MG63 (cell line): ENCODE data around the gene TBCC. TPM values are rescaled to one million over a fixed set of nuclear protein-coding genes. Genes with fewer than 3 reads are reported as not detected.

ENCODE experiments used
- DNase-seq: peaks from one replicate; pipeline ENCODE4 v3.0.0-alpha.2; 2020
- H3K27me3 ChIP-seq: fragments of 250-450 bp; sonication (Bioruptor Pico); 2 replicates; pipeline ENCODE4 v1.5.1; 2020; ENCODE audit warnings: mild to moderate bottlenecking, moderate library complexity
- H3K36me3 ChIP-seq: fragments of 250-450 bp; sonication (Bioruptor Pico); 2 replicates; pipeline ENCODE4 v1.5.1; 2020; ENCODE audit warnings: mild to moderate bottlenecking, moderate library complexity
- H3K4me3 ChIP-seq: fragments of 250-450 bp; sonication (Bioruptor Pico); 2 replicates; pipeline ENCODE4 v1.5.1; 2020; ENCODE audit warnings: mild to moderate bottlenecking, moderate library complexity
- H3K9me3 ChIP-seq: fragments of 250-450 bp; sonication (Bioruptor Pico); 2 replicates; pipeline ENCODE4 v1.5.1; 2020; ENCODE audit warnings: mild to moderate bottlenecking, moderate library complexity
- total RNA-seq: library from RNA; depleted of rRNA; stranded (reverse); fragments of >200 nt; shearing (Covaris generic); gene quantifications from 2 replicates; pipeline ENCODE4 v1.2.3, GENCODE V29; 2014; ENCODE audit warnings: low replicate concordance; rRNA removed

TBCC gene
- 29.2 and 37.5 TPM in 2 replicates for total RNA-seq

DNA sequence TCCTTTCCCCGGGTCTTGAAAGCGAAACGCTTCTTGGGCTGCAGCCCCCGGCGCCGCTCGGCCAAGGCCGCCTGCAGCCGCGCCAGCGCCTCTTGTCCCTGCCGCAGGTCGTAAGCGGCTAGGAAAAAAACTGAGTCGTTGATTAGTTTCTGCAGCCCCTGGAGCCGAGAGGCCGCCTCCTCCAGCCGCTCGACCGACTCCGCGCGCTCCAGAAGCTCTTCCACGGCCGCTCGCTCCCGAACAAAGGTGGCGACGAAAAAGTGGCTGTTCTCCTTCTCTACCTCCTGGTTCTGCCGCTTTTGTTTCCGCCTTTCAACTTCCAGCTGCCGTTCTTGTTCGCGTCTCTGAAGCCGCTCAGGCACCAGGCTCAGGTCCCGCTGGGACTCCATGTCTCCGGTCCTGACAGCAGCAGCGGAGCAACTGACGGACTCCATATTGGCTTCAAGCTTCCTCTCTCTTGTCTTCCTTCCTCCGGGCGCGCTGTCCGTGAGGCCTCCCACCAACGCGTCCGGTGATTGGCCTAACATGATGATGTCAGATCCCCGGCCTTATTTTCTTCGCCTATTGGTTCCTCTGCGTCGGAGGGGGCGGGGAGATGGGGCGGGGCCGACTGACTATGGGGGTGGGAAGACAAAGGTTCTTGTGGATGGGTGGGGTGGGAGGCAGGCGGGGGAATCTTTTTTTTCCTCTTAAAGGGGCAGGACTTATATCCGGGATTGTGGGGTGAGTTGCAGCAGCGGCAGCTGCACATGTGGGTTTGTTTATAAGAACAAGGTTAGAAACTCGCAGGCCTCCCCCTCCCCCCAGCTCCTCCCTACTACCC is at the start of gene TBCC:
TSS of gene TBCC (minus strand) at position 464 of the 823 bp plus-strand sequence. CDS start at position 434, 30 bp downstream.
- Histone ChIP-seq H3K36me3 (peaks cover 5% of the 10 kb centered on the region; the same call in 1 of the 2 replicates), H3K27me3 (no peaks in the 10 kb centered on the region), H3K9me3 (no peaks in the 10 kb centered on the region), H3K4me3 (peak within 1 kb of the TSS; percentile 74)
- DNase-seq: peak; percentile 90

DNA sequence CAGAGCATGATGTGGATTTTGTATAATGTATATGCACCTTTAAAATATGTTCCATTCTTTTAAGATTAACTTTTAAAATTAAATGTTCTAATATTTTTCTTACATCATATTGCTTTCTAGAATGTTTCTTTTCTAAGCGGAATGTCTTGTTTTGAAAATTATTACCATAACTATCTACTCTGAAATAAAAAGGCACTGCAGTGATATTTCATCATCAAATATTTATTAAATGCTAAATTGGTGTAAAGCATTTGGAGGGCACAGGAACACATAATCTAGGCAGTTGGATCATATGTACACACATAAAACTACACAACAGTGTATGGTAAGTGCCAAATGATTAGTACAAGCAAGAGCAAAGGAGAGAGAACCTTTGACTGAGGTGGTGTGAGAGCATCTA is 49.7 kb upstream of the TBCC start:
- Histone ChIP-seq H3K36me3 (no peaks in the 10 kb centered on the region), H3K9me3 (no peaks in the 10 kb centered on the region), H3K4me3 (no peak overlapping the region), H3K27me3 (no peaks in the 10 kb centered on the region)
- no peak for DNase-seq

DNA sequence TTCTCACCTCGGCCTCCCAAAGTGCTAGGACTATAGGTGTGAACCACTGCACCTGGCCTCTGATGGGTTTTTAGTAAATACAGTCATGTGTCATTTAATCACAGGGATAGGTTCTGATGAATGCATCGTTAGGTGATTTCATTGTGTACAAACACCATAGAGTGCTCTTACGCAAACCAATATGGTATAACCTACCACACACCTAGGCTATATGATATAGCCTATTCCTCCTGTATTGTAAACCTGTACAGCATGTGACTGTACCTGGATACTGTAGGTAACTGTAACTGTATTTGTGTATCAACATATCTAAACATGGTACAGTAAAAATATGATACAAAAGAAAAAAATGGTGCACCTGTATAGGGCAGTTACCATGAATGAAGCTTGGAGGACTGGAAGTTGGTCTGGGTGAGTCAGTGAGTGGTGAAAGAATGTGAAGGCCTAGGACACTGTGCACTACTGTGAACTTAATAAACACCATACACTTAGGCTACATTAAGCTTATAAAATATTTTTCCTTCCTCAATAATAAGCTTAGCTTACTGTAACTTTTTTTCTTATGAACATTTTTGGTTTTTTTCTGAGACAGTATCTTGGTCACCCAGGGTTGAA is 45.9 kb upstream of the TBCC start:
- Histone ChIP-seq H3K36me3 (no peaks in the 10 kb centered on the region), H3K4me3 (no peak overlapping the region), H3K9me3 (no peaks in the 10 kb centered on the region), H3K27me3 (no peaks in the 10 kb centered on the region)
- DNase-seq: no peak

- Histone ChIP-seq H3K27me3 (no peaks in the 10 kb centered on the region), H3K4me3 (no peak overlapping the region), H3K36me3 (no peaks in the 10 kb centered on the region), H3K9me3 (no peaks in the 10 kb centered on the region)
- no peak for DNase-seq
Measured at GRCh38 chr6:42790549-42791181, 44.8 kb upstream of the TBCC start.

GRCh38 chr6:42788671-42789070 is 42.8 kb upstream of the TBCC start:
- DNase-seq: no peak
- H3K36me3 ChIP-seq: no peaks in the 10 kb centered on the region; the same call in none of the 2 replicates
- no peaks in the 10 kb centered on the region for H3K27me3 ChIP-seq
- H3K9me3 ChIP-seq: no peaks in the 10 kb centered on the region
- H3K4me3 ChIP-seq: no peak overlapping the region

DNA sequence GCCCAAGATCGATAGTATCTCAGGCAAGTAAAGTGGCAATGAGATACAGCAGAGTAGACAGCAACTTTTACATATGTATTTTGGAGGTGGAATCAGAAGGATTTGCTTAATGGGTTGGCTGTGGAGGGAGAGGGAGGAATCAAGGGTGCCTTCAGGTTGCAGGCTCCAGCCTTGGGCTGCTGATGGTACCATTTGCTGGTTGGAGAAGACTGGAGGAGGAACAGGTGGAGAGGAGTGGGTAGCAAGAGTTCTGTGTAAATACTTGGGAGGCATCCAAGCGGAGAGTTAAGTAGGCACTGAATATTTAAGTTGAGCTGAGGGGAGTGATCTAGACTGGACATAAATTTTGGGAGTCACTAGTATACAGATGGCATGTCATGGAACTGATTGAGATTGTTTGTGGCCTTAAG is 41.2 kb upstream of the TBCC start:
- H3K4me3 ChIP-seq: no peak overlapping the region
- no peaks in the 10 kb centered on the region; the same call in none of the 2 replicates for H3K36me3 ChIP-seq
- no peaks in the 10 kb centered on the region for H3K27me3 ChIP-seq
- no peak for DNase-seq
- no peaks in the 10 kb centered on the region for H3K9me3 ChIP-seq

DNA sequence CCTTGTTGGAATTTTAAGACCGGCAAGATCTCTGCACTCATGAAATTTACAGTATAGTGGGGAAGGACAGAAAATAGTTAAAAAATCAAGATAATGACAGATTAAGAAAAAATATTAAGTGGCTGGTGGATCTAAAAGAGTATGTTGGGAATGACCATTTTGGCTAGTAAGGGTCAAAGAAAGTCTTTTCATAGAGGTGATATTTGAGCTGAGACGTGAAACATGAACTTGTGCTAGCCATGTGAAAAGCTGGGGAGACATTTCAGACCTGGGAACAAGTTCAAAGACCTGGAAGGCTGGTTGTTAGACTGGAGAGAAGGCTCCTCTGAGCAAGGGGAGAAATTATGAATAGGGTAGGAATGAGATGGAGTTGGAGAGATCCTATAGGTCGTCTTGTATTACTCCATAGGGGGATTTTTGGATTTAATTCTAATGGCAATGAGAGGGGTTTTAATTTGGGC is 40.7 kb upstream of the TBCC start:
- no peak overlapping the region for H3K4me3 ChIP-seq
- H3K9me3 ChIP-seq: no peaks in the 10 kb centered on the region
- no peaks in the 10 kb centered on the region for H3K27me3 ChIP-seq
- no peaks in the 10 kb centered on the region; the same call in none of the 2 replicates for H3K36me3 ChIP-seq
- no peak for DNase-seq

DNA sequence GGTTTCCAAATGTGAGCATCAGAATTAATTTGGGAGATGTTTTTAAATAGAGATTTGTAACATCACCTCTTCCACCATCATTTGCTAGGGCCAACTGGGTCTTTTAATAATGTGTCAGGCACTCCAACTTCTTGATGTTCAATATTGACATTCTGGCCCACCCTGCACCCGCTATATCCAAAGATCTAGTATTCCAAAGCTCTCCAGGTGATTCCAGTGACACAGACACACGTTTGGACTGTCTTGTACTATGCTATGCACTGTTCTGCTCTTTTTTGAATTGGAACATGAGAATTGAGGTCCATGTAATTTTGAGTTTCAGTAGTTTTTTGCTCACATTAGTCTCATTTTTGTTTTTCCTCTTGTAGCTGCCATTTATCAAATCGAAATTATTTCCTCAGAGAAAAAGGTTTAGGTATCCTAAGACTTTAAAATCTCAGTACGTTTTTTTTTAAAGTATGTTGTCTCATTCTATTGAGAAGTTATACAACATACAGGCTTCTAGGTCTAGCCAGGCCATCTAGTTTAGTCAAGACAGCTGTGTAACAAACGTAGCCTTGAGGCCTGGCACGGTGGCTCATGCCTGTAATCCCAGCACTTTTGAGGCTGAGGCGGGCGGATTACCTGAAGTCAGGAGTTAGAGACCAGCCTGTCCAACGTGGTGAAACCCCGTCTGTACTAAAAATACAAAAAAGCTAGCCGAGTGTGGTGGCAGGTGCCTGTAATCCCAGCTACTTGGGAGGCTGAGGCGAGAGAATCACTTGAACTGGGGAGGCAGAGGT is 39.0 kb upstream of the TBCC start:
- H3K36me3 ChIP-seq: no peaks in the 10 kb centered on the region; the same call in none of the 2 replicates
- no peaks in the 10 kb centered on the region for H3K9me3 ChIP-seq
- DNase-seq: no peak
- no peaks in the 10 kb centered on the region for H3K27me3 ChIP-seq
- peak overlapping the region; percentile 74 for H3K4me3 ChIP-seq

GRCh38 chr6:42783876-42784642 is 38.2 kb upstream of the TBCC start:
- no peaks in the 10 kb centered on the region for H3K27me3 ChIP-seq
- DNase-seq: no peak
- no peaks in the 10 kb centered on the region; the same call in none of the 2 replicates for H3K36me3 ChIP-seq
- H3K4me3 ChIP-seq: peak overlapping the region; percentile 74
- no peaks in the 10 kb centered on the region for H3K9me3 ChIP-seq

- Histone ChIP-seq H3K36me3 (no peaks in the 10 kb centered on the region; the same call in none of the 2 replicates), H3K27me3 (no peaks in the 10 kb centered on the region), H3K9me3 (no peaks in the 10 kb centered on the region), H3K4me3 (peak overlapping the region; percentile 74)
- DNase-seq: peak; percentile 53
Measured at GRCh38 chr6:42783177-42783875, 37.4 kb upstream of the TBCC start.

DNA sequence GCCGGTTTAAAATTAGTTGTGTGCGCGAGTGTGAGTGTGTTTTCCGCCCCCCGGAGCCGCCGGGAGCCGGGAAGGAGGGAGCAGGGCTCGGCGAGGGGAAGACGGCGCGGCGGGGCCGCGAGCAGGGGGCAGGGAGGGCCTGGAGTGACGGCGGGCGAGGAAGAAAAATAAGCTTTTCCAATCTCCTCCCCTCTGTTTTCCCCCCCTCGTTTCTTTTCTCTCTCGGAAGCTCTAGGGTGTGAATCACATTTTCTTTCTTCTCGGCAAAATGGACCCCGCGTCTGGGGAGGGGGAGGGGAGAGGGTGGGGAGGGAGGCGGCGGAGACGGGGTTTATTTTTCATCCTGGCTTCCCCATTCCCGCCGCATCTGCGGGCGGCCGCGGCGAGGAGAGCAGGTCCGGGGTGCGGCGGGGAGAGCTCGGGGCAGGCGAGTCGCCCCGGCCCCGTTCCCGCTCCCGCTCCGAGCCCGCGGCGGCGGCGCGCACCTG is 36.8 kb upstream of the TBCC start:
- no peaks in the 10 kb centered on the region for H3K27me3 ChIP-seq
- no peaks in the 10 kb centered on the region for H3K9me3 ChIP-seq
- peak; percentile 86 for DNase-seq

GRCh38 chr6:42781796-42782688 is 36.1 kb upstream of the TBCC start, which contains the start of gene BICRAL:
TSS of gene BICRAL (plus strand) at chr6:42782052. CDS start at chr6:42822023, 39,971 bp downstream.
- Histone ChIP-seq H3K36me3 (no peaks in the 10 kb centered on the region; the same call in none of the 2 replicates), H3K4me3 (peak within 1 kb of the TSS; percentile 74), H3K27me3 (no peaks in the 10 kb centered on the region), H3K9me3 (no peaks in the 10 kb centered on the region)
- DNase-seq: peak; percentile 70

More for the DNA sequence above, 36.8 kb upstream of the TBCC start:
- no peaks in the 10 kb centered on the region; the same call in none of the 2 replicates for H3K36me3 ChIP-seq
- peak overlapping the region; percentile 74 for H3K4me3 ChIP-seq

DNA sequence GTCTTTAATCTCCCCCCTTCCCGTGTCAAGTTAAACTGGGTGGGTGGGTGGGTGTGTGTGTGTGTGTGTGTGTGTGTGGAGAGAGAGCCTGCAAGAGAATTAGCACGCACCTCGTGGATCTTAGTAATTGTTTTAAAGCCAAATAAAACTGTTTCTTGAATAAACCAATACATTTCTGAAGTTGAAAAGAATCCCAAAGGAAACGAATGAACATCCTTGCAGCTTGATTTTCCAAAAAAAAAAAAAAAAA is 35.6 kb upstream of the TBCC start:
- no peaks in the 10 kb centered on the region for H3K9me3 ChIP-seq
- no peak for DNase-seq
- H3K4me3 ChIP-seq: peak overlapping the region; percentile 74
- no peaks in the 10 kb centered on the region for H3K27me3 ChIP-seq
- no peaks in the 10 kb centered on the region; the same call in none of the 2 replicates for H3K36me3 ChIP-seq

GRCh38 chr6:42779521-42779920 is 33.6 kb upstream of the TBCC start:
- H3K27me3 ChIP-seq: no peaks in the 10 kb centered on the region
- no peaks in the 10 kb centered on the region; the same call in 1 of the 2 replicates for H3K36me3 ChIP-seq
- H3K4me3 ChIP-seq: no peak overlapping the region
- H3K9me3 ChIP-seq: no peaks in the 10 kb centered on the region
- no peak for DNase-seq
